GM21381 (cell line): ENCODE data around the gene CYSTM1.

ENCODE experiments used
- ATAC-seq: cut with Tn5 transposase; IDR thresholded peaks from one replicate; pipeline ENCODE4 v1.9.1; 2021; ENCODE audit warnings: mild to moderate bottlenecking, moderate library complexity; ENCODE audit not compliant: unreplicated experiment

CYSTM1 gene

DNA sequence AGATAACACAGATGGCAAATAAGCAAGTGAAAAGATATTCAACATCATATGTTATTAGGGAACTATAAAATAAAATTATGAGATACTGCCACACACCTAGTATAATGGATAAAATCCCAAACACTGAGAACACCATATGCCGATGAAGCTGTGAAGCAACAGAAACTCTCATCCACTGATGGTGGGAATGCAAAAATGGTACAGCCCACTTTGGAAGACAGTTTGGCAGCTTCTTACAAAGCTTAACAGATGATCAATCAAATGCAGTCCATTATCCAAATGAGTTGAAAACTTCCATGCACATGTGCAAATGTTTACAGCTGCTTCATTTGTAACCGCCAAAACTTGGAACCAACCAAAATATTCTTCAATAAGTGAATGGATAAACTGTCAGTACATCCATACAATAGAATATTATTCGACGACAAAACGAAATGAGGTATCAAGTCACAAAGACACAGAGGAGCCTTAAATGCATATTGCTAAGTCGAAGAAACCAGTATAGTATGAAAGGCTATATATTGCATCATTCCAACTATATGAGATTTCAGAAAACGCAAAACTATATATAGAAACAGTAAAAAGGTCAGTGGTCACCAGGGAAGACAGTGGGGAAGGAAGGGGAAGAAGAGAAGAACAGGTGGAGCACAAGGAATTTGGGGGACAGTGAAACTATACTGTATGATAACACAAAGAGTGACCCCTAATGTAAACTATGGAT is 113.0 kb downstream of the CYSTM1 start:
- ATAC-seq, result no peak

DNA sequence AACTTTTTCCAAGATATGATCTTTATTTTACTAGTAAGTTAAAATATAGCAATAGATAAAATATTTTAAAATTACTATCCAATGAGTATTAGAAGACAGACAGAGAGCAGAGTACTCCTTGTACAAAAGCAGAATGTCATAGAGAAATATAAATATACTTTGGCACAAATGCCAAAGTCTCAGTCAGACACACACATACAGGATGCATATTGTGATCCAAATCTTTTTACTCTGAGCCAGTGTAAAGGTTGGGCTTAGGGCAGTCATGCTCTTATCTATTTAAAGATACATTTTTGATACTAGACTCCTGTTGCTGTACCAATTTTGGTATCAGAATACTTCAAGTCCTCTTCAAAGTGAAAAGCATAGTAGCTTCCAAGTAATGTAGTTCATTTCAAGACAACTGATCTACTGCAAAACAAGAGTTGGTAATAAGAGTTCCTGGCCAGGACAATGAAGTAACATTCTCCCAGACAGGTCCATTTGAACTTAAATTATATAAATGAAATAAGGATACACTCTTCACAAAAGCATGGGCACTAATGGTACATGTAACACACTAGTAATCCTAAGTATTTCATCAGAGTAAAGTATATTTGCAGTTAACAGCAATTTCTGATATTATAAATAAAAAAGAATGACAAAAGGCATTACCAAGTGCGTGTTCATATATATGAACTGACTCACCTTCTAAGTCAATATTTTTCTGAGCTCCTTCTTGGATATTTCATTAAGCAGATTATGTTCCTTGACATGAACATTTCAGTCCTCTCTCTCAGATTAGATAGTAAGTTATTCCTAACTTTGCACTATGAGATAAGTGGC is 117.4 kb downstream of the CYSTM1 start:
- ATAC-seq, result no peak
